Adipocyte (in vitro differentiated cells): ENCODE results near the gene EARS2.

Source experiments
- DNase-seq: peaks from one replicate; pipeline ENCODE4 v3.0.0-alpha.2; 2015; ENCODE audit warnings: low read depth
- H3K27me3 ChIP-seq: replicated peaks from 2 replicates; pipeline ENCODE4 v1.7.0; 2013; ENCODE audit warnings: mild to moderate bottlenecking, low read length, moderate library complexity; ENCODE audit not compliant: control insufficient read depth, insufficient read depth
- H3K36me3 ChIP-seq: 2 replicates; pipeline ENCODE4 v1.7.0; 2013; ENCODE audit warnings: low read length, mild to moderate bottlenecking, moderate library complexity; ENCODE audit not compliant: control insufficient read depth, insufficient read depth, severe bottlenecking
- H3K4me1 ChIP-seq: 2 replicates; pipeline ENCODE4 v1.7.0; 2013; ENCODE audit warnings: mild to moderate bottlenecking, low read length, moderate library complexity; ENCODE audit not compliant: control insufficient read depth, insufficient read depth
- H3K4me3 ChIP-seq: 2 replicates; pipeline ENCODE4 v1.7.0; 2013; ENCODE audit warnings: mild to moderate bottlenecking, low read length, moderate library complexity
- H3K9ac ChIP-seq: 2 replicates; pipeline ENCODE4 v1.7.0; 2013; ENCODE audit warnings: mild to moderate bottlenecking, low read length, moderate library complexity
- H3K9me3 ChIP-seq: 2 replicates; pipeline ENCODE4 v1.7.0; 2013; ENCODE audit warnings: mild to moderate bottlenecking, low read length, moderate library complexity; ENCODE audit not compliant: control insufficient read depth

EARS2 gene

DNA sequence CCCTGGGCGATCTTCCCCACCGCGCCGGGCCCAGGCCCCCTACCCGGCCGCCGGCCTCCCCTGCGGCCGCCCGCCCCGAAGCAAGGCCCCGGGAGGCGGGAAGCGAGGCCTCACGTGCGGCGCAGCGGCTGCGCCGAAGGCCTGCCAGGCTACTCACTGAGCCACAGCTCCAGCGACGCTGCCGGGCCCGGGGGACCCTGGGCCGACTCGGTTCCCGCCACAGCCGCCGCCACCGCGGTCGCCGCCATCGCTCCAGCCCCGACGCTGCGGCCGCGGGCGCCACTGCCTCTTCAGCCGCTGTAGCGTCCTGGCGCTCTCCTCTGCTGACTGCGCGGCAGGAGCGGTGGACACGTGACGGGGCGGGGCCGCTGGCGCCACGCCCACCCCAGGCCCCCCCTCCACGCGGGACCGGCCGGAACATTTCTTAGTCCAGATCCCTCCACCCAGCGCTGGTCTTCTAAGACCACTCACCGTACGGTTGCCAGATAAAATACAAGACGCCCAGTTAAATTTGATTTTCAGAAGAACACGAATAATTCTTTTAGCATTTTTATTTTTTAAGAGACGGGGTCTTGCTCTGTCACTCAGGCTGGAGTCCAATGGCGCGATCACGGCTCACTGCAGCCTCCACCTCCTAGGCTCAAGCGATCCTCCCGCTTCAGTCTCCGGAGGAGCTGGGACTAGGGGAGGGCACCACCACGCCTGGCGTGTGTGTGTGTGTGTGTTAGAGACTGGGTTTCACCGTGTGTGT lies 46.8 kb downstream of the EARS2 start, which contains the start of gene GGA2:
GGA2 (minus strand) TSS at position 331 of the 751 bp plus-strand sequence; CDS start at position 248, 83 bp downstream.
- Histone ChIP-seq H3K27me3 (no peaks in the 10 kb centered on the region), H3K9me3 (no peaks in the 10 kb centered on the region), H3K9ac (peak within 1 kb of the TSS; percentile 74), H3K36me3 (peaks cover 3% of the 10 kb centered on the region), H3K4me1 (peaks cover 16% of the 10 kb centered on the region), H3K4me3 (peak within 1 kb of the TSS; percentile 82)
- DNase-seq, result peak; percentile 92

DNA sequence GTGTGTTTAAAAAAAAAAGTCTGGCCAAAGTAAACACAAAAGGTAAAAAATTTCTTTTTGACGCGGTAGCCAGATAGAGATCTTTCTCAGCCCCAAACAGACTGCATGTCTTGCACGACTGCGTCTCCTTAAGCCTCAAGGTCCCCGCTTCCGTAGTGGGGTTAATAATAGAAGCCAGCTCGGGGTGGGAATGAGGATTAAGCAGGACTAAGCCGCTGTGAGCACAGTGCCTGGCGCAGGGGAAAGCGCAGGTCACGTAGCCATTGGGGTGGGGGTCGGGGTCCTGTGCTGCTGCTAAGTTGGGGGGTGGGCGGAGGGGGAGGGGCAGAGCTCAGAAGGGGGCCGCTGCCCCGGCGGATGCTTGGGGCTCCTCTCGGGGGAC lies 47.4 kb downstream of the EARS2 start:
- H3K27me3 ChIP-seq, result no peaks in the 10 kb centered on the region
- peak overlapping the region; percentile 82 for H3K4me3 ChIP-seq
- no peaks in the 10 kb centered on the region for H3K9me3 ChIP-seq
- H3K9ac ChIP-seq, result peak overlapping the region; percentile 74
- DNase-seq, result peak; percentile 66
- peaks cover 3% of the 10 kb centered on the region for H3K36me3 ChIP-seq
- H3K4me1 ChIP-seq, result peaks cover 21% of the 10 kb centered on the region

DNA sequence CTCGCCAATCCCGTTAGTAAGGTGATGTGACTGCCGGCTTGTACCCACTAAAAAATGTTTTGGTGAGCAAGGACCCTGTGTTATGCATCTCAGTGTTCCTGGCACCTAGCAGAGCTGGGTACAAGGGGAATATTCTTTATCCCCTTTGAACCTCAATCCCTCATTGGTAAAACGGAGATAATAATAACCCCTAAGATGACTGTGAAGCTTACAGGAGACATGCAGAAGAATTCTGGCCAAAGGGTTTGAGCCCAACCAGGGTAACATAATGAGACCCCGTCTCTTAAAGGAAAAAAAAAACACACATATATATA lies 47.8 kb downstream of the EARS2 start:
- peak; percentile 7 for DNase-seq
- H3K9me3 ChIP-seq, result no peaks in the 10 kb centered on the region
- H3K27me3 ChIP-seq, result no peaks in the 10 kb centered on the region
- H3K9ac ChIP-seq, result peak overlapping the region; percentile 74
- peaks cover under 1% of the 10 kb centered on the region for H3K36me3 ChIP-seq
- H3K4me1 ChIP-seq, result peaks cover 24% of the 10 kb centered on the region
- H3K4me3 ChIP-seq, result peak overlapping the region; percentile 82

DNA sequence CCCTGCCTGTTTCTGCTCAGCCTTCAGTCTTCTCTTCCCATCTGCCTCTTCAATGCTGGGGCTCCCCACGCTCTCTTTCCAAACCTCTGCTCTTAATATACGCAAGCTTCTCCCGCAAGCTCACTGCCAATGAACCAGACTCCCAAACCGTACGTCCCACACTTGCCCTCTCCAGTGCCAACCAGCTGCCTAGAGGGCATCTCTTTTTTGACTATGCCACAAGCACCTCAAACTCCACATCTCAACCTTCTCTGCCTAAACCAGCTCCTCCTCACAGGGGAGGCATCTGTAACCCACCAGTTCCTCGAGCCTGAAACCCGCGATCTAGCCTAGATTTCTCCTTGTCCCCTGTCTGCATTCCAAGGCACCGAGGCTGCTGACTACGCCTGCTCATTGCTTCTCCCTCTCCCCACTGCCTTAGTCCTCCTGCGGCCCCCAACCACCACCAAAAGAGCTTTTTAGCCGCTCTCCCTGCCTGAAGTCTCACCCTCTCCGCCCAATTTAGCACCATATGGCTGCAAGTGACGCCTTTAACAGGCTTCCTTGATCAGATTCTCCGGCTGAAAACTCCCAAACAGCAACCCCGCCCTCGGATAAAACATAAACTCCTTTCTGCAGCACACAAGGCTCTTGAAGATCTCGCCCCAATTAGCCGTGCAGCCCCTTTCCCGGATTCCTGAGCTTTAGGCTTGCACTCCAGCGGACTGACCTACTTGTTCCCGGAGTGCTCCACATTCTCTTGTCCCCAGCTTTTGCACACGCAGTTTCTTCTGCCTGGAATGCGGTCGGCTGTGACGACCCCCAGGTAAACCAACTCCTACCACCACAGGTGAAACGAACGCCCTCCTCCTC lies 48.3 kb downstream of the EARS2 start:
- Histone ChIP-seq H3K9me3 (no peaks in the 10 kb centered on the region), H3K36me3 (no peaks in the 10 kb centered on the region), H3K4me3 (peak overlapping the region; percentile 82), H3K4me1 (peaks cover 30% of the 10 kb centered on the region), H3K9ac (peak overlapping the region; percentile 74), H3K27me3 (no peaks in the 10 kb centered on the region)
- peak; percentile 43 for DNase-seq

DNA sequence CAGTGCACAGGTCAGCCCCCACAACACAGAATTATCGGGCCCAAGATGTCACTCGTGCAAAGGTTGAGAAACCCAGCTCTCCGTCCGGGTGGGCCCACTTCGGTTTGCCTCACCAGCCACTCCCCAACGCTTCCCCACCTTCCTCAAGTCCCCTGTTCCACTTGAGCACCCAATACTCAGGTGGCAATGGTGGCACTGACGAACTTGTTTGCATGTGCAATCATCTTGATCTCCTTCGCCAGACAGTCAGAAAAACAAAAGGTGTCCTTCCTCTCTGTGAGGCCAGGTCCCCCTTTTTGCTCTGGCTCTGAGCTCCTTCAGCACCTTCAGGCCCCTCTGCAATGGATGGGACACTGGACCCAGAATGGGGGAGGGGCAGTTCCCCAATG lies 50.5 kb downstream of the EARS2 start:
- DNase-seq, result no peak
- Histone ChIP-seq H3K9me3 (no peaks in the 10 kb centered on the region), H3K36me3 (no peaks in the 10 kb centered on the region), H3K4me3 (no peak overlapping the region), H3K27me3 (no peaks in the 10 kb centered on the region), H3K9ac (no peak overlapping the region), H3K4me1 (peaks cover 40% of the 10 kb centered on the region)

DNA sequence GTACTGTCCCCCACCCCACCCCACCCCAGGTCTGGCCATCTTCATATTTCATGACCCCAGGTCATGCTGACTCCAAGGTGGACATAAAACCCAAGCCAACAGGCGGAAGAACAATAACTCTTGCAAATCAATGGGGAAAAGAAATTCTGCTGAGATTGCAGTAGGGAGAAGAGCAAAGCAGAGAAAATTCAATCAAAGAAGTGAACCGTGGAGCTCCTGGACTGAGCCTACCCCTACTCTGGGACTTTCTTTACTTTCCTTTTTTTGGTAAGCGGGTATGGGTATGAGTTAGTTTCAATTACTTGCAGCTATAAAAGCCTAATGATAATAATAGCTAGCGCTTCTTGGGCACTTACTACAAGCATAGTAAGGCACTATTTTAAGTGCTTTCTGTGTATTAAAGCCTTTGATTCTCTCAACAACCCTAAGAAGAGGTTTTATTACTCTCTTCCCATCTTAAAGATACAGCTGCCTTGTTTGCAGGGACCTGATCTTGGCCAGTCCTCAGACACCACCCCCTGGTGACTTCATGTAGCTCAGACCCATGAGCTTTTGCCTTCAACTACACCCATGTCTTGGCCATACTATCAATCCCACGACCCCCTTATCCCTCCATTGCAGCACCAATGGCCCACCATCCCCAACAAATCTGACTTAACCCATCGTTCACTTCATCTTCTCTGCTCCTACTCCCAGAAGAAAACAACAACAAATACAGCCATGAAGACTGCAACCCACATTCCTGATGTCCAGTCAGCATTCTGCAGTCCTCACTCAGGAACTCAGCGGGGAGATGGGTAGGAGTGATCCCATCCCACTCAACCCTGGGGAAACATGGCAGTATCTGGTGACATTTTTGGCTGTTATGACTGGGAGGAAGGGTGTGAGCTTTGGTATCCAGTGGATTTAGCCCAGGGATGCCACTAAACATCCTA lies 51.2 kb downstream of the EARS2 start:
- no peak overlapping the region for H3K9ac ChIP-seq
- no peaks in the 10 kb centered on the region for H3K9me3 ChIP-seq
- H3K36me3 ChIP-seq, result no peaks in the 10 kb centered on the region
- H3K4me1 ChIP-seq, result peaks cover 47% of the 10 kb centered on the region
- no peaks in the 10 kb centered on the region for H3K27me3 ChIP-seq
- H3K4me3 ChIP-seq, result no peak overlapping the region
- no peak for DNase-seq

DNA sequence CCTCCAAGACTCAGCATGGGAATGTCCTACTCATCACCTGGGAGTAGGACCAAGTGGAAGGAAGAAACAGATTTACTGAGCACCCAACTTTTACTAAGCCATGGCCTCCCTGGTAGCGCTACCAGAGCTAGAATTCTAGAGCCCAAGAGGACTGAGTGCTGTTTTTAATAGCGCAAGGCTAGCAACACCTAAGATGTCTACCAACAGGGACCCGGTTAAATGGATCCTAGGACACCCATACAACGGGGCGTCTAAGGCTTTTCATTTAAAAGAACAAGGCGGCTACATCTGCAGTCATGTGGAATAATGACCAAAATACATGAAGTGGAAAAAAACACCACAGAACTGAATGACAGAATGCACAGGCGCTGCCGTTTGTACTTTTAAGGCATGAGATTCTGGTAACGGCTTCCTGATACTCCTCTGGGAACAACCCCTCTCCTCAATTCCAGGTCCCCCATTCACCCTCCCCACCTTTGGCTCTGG lies 51.9 kb downstream of the EARS2 start:
- no peaks in the 10 kb centered on the region for H3K9me3 ChIP-seq
- no peaks in the 10 kb centered on the region for H3K36me3 ChIP-seq
- peaks cover 52% of the 10 kb centered on the region for H3K4me1 ChIP-seq
- no peak overlapping the region for H3K4me3 ChIP-seq
- H3K9ac ChIP-seq, result no peak overlapping the region
- no peak for DNase-seq
- no peaks in the 10 kb centered on the region for H3K27me3 ChIP-seq

DNA sequence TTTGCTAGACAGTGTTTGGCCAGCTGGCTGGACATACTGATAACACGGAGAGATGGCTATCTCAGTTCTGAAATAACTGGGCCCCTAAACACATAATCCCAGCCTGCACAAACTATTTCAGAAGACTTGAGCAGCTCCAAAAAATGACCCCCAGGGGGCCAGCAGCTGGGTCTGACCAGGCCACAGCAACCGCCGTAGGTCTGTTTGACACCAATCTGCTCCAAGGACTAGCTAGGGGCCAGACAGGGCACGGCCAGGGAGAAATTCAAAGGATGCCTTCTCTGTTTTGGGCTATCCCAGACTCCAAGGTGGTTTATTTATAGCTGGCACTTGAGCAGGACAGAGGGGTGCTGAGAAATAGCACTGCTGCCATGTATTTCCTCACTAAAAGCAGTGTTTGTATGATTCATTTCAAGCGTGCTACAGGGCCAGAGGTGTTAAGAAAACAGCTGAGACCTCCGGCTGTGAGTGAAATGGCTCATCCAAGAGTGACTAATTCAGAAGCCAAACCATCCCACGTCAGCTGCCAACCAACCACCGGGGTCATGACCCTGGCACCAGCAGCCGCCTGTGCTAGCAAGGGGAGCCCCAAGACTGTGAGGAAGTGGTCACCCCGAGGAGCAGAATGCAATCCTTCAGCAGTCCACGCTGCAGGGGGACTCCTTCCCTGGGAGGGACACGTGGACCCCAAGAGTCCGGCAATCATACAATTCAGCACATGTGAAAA lies 52.5 kb downstream of the EARS2 start:
- Histone ChIP-seq H3K4me3 (peak overlapping the region; percentile 25), H3K4me1 (peaks cover 53% of the 10 kb centered on the region), H3K9me3 (no peaks in the 10 kb centered on the region), H3K27me3 (no peaks in the 10 kb centered on the region), H3K36me3 (no peaks in the 10 kb centered on the region), H3K9ac (no peak overlapping the region)
- DNase-seq, result peak; percentile 52

DNA sequence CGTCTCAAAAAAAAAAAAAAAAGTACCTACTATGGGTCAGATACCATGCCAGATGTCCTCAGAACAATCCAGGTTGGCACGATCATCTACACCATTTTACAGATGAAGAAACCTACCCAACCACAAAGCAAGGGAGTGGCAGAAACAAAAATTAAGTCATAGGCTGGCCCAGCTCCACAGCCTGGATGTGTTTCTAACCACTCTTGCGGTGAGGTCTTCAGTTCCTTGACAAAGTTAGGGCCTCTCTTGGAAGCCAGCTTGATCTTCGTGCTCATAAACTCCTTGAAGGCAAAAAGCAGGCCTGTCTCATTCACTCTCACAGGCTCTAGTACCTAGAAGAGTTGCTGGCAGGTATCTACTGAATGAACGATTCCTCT lies 53.1 kb downstream of the EARS2 start:
- Histone ChIP-seq H3K4me3 (peak overlapping the region; percentile 25), H3K9me3 (no peaks in the 10 kb centered on the region), H3K4me1 (peaks cover 49% of the 10 kb centered on the region), H3K27me3 (no peaks in the 10 kb centered on the region), H3K36me3 (no peaks in the 10 kb centered on the region), H3K9ac (no peak overlapping the region)
- DNase-seq, result no peak

DNA sequence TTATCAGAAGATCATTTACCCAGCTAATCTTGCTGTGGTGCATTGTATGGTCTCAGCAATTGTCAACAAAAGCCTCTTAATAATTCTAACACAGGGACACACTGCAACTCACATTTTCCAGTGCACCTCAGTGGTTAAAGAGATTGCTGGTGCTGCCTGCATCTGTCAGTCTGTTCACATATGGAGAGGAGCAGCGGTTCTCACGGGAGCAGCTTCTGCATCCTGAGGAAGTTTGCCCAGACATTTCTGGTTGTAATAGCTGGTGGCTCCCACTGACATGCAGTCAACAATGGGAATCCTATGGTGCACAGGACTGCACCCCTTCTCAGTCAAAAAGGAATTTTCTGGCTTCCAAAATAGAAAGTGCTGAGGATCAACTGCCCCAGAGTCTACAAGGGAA lies 54.7 kb downstream of the EARS2 start:
- Histone ChIP-seq H3K9me3 (no peaks in the 10 kb centered on the region), H3K4me1 (peaks cover 49% of the 10 kb centered on the region), H3K9ac (no peak overlapping the region), H3K27me3 (no peaks in the 10 kb centered on the region), H3K4me3 (no peak overlapping the region), H3K36me3 (no peaks in the 10 kb centered on the region)
- DNase-seq, result no peak
